ENCODE results near the gene TBC1D13. TPM values are rescaled to one million over a fixed set of nuclear protein-coding genes. Genes with fewer than 3 reads are reported as not detected.
"Not testable (repeated sequence)": the region's sequence is repeated elsewhere in the genome, so short reads cannot be mapped to it uniquely, and the experiment has no call there.

Gene TBC1D13
- total RNA-seq, 1 experiment from 2014 or later, result 39.9 TPM

DNA sequence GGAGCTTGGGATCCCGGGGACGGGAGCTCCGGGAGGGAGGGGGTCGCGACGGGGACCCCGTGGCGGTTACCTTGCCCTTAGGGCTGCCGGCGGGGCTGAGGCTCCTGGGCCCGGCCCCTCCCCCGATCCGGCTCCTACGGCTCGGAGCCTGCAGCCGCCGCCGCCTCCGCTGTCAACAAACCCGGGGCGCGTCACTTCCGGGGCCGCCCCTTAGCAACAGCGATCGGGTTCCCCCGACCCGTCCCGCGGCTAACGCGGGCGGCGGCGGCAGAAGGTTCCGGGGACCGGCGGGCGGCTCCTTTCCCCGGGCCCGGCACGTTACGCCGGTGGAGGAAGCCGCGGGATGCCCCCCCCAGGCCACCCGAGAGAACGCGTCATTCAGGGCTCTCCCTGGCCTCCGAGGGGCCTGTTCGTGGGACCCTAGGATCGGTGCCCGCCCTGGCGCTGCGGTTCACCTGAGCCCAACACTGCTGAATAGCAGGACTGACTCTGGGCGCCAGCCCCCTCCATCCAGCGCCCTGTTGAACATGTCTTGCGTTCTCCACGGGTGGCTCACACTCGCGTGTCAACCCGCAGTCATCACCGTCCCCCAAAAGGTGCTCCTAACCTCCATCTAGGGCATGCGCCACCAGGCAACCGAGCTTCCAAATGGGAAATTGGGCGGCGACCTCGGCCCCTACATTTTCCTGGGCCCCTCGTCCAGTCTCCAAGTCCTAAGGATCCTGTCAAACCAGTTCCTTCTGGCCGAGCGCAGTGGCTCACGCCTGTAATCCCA is 15.1 kb upstream of the TBC1D13 start, which contains the start of gene ZER1:
Gene ZER1 (minus strand): TSS at position 183 of the 775 bp plus-strand sequence. CDS start 16,362 bp downstream, outside the sequence.
- peaks cover 8% of the 10 kb centered on the region; the same call in 1 of the 2 replicates for H3K9me3 ChIP-seq
- Mint-ChIP-seq H3K27ac (ENCODE audit: unreplicated experiment) (peak within 1 kb of the TSS; percentile 90), H3K4me3 (ENCODE audit: unreplicated experiment) (peak within 1 kb of the TSS; percentile 97), H3K9me3 (ENCODE audit: unreplicated experiment) (peaks cover 12% of the 10 kb centered on the region), H3K27me3 (ENCODE audit: insufficient read depth, unreplicated experiment) (no peaks in the 10 kb centered on the region), H3K4me1 (ENCODE audit: low read depth, unreplicated experiment) (peaks cover 10% of the 10 kb centered on the region), H3K36me3 (ENCODE audit: insufficient read depth, unreplicated experiment) (peaks cover 18% of the 10 kb centered on the region)
- intact Hi-C loops (cut with micrococcal nuclease; ENCODE audit: unreplicated experiment), result loop anchor here (1.0 to 2.0 kb wide), 3 partner anchors 14 to 47 kb away; partner anchors contain the start of genes ENDOG and ZDHHC12
- POLR2A ChIA-PET, result no interaction called here
- H3K4me3 ChIP-seq (ENCODE audit: low read depth, low read length), result peak within 1 kb of the TSS; percentile 84
- H3K36me3 ChIP-seq (ENCODE audit: control insufficient read depth, insufficient read depth, low read length), result no peaks in the 10 kb centered on the region; the same call in 1 of the 2 replicates
- TSS peak; percentile 81 for BruUV-seq (replicated peaks)
- TF ChIP-seq, protein P1, sequence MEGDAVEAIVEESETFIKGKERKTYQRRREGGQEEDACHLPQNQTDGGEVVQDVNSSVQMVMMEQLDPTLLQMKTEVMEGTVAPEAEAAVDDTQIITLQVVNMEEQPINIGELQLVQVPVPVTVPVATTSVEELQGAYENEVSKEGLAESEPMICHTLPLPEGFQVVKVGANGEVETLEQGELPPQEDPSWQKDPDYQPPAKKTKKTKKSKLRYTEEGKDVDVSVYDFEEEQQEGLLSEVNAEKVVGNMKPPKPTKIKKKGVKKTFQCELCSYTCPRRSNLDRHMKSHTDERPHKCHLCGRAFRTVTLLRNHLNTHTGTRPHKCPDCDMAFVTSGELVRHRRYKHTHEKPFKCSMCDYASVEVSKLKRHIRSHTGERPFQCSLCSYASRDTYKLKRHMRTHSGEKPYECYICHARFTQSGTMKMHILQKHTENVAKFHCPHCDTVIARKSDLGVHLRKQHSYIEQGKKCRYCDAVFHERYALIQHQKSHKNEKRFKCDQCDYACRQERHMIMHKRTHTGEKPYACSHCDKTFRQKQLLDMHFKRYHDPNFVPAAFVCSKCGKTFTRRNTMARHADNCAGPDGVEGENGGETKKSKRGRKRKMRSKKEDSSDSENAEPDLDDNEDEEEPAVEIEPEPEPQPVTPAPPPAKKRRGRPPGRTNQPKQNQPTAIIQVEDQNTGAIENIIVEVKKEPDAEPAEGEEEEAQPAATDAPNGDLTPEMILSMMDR (IDR thresholded peaks at IDR 0.05; ENCODE audit: insufficient read depth in 1 of 2, low read depth in 1 of 2, low read length in 1 of 2, severe bottlenecking in 1 of 2, unreplicated experiment in 1 of 2), result no peak
- peaks cover 5% of the 10 kb centered on the region; the same call in 1 of the 2 replicates for H3K4me1 ChIP-seq
- CTCF ChIA-PET, result interaction anchor here (0.5 to 1.2 kb wide), 3 partner anchors 39 to 53 kb away, joined by 4 to 5 read pairs (median 4); partner anchors contain the start of gene ENDOG
- peak; percentile 92 to 96 for DNase-seq
- no peaks in the 10 kb centered on the region for H3K27me3 ChIP-seq (replicated peaks; ENCODE audit: control insufficient read depth, insufficient read depth, low read length)

DNA sequence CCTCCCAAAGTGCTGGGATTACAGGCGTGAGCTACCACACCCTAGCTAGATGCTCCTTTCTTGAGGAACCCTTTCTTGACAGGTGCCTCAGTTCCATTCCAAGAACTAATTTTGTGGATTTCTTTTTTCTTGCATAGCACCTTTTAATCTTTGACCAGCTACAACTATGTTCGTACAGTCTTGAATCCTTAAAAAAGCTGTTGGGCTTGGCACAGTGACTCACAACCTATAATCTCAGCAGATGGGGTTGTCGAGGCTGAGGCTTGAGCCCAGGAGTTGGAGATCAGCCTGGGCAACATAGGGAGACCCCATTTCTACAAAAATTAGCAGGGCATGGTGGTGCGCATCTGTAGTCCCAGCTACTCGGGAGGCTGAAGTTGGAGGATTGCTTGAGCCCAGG is 14.0 kb upstream of the TBC1D13 start:
- Mint-ChIP-seq H3K27ac (ENCODE audit: unreplicated experiment) (peak overlapping the region; percentile 90), H3K27me3 (ENCODE audit: insufficient read depth, unreplicated experiment) (no peaks in the 10 kb centered on the region), H3K4me3 (ENCODE audit: unreplicated experiment) (peak overlapping the region; percentile 97), H3K36me3 (ENCODE audit: insufficient read depth, unreplicated experiment) (peaks cover 18% of the 10 kb centered on the region), H3K4me1 (ENCODE audit: low read depth, unreplicated experiment) (peaks cover 10% of the 10 kb centered on the region), H3K9me3 (ENCODE audit: unreplicated experiment) (peaks cover 12% of the 10 kb centered on the region)
- intact Hi-C loops (cut with micrococcal nuclease; ENCODE audit: unreplicated experiment), result no loop called here
- DNase-seq, result no peak
- POLR2A ChIA-PET, result no interaction called here
- TF ChIP-seq, protein P1 (IDR thresholded peaks at IDR 0.05; ENCODE audit: insufficient read depth in 1 of 2, low read depth in 1 of 2, low read length in 1 of 2, severe bottlenecking in 1 of 2, unreplicated experiment in 1 of 2), result no peak
- CTCF ChIA-PET, result interaction anchor here (0.6 to 1.2 kb wide), 4 partner anchors 45 to 106 kb away, joined by 3 to 4 read pairs (median 4); partner anchors contain the start of genes ENDOG and SPOUT1
- Histone ChIP-seq H3K27me3 (replicated peaks; ENCODE audit: control insufficient read depth, insufficient read depth, low read length) (no peaks in the 10 kb centered on the region), H3K4me1 (peaks cover 5% of the 10 kb centered on the region; the same call in 1 of the 2 replicates), H3K4me3 (ENCODE audit: low read depth, low read length) (no peak overlapping the region), H3K9me3 (peaks cover 12% of the 10 kb centered on the region; the same call in 1 of the 2 replicates), H3K36me3 (ENCODE audit: control insufficient read depth, insufficient read depth, low read length) (no peaks in the 10 kb centered on the region; the same call in 1 of the 2 replicates)
- BruUV-seq (replicated peaks), result no TSS peak

DNA sequence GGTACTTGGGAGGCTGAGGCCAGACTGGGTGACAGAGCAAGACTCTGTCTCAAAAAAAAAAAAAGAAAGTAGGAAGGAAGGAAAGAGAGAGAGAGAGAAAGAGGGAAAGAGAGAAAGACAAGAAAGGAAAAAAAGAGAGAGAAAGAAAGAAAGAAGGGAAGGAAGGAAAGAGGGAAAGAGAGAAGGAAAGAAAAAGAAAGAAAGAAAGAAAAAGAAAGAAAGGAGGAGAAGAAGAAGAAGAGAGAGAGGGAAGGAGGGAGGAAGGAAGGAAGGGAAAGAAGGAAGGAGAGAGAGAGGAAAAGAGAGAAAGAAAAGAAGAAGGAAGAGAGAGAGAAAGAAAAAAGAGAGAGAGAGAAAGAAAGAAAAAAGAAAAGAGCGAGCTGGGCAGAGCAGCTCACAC is 12.2 kb upstream of the TBC1D13 start:
- Histone ChIP-seq H3K4me3 (ENCODE audit: low read depth, low read length) (no peak overlapping the region), H3K9me3 (peaks cover 12% of the 10 kb centered on the region), H3K4me1 (peaks cover 5% of the 10 kb centered on the region; the same call in 1 of the 2 replicates), H3K27me3 (replicated peaks; ENCODE audit: control insufficient read depth, insufficient read depth, low read length) (no peaks in the 10 kb centered on the region), H3K36me3 (ENCODE audit: control insufficient read depth, insufficient read depth, low read length) (no peaks in the 10 kb centered on the region; the same call in 1 of the 2 replicates)
- H3K36me3 Mint-ChIP-seq (ENCODE audit: insufficient read depth, unreplicated experiment), result peaks cover 22% of the 10 kb centered on the region
- ChIA-PET POLR2A (no interaction called here), CTCF (no interaction called here)
- intact Hi-C loops (cut with micrococcal nuclease; ENCODE audit: unreplicated experiment), result no loop called here
- H3K27ac Mint-ChIP-seq (ENCODE audit: unreplicated experiment), result no peak overlapping the region
- DNase-seq, result no peak
- peaks cover 12% of the 10 kb centered on the region for H3K9me3 Mint-ChIP-seq (ENCODE audit: unreplicated experiment)
- no TSS peak for BruUV-seq (replicated peaks)
- TF ChIP-seq, protein P1 (IDR thresholded peaks at IDR 0.05; ENCODE audit: insufficient read depth in 1 of 2, low read depth in 1 of 2, low read length in 1 of 2, severe bottlenecking in 1 of 2, unreplicated experiment in 1 of 2), result no peak
- H3K4me1 Mint-ChIP-seq (ENCODE audit: low read depth, unreplicated experiment), result peaks cover 10% of the 10 kb centered on the region
- H3K4me3 Mint-ChIP-seq (ENCODE audit: unreplicated experiment), result no peak overlapping the region
- no peaks in the 10 kb centered on the region for H3K27me3 Mint-ChIP-seq (ENCODE audit: insufficient read depth, unreplicated experiment)

DNA sequence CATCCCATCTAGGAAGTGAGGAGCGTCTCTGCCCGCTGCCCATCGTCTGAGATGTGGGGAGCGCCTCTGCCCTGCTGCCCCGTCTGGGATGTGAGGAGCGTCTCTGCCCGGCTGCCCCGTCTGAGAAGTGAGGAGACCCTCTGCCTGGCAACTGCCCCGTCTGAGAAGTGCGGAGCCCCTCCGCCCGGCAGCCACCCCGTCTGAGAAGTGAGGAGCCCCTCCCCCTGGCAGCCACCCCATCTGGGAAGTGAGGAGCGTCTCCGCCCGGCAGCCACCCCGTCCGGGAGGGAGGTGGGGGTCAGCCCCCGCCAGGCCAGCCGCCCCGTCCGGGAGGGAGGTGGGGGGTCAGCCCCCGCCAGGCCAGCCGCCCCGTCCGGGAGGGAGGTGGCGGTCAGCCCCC is 7.0 kb upstream of the TBC1D13 start:
- H3K27me3 ChIP-seq (replicated peaks; ENCODE audit: control insufficient read depth, insufficient read depth, low read length); H3K36me3 Mint-ChIP-seq (ENCODE audit: insufficient read depth, unreplicated experiment); H3K36me3 ChIP-seq (ENCODE audit: control insufficient read depth, insufficient read depth, low read length); BruUV-seq (replicated peaks); H3K4me1 Mint-ChIP-seq (ENCODE audit: low read depth, unreplicated experiment); H3K27me3 Mint-ChIP-seq (ENCODE audit: insufficient read depth, unreplicated experiment); H3K4me3 ChIP-seq (ENCODE audit: low read depth, low read length); intact Hi-C loops (cut with micrococcal nuclease; ENCODE audit: unreplicated experiment); H3K4me1 ChIP-seq; DNase-seq; POLR2A ChIA-PET; H3K4me3 Mint-ChIP-seq (ENCODE audit: unreplicated experiment); H3K27ac Mint-ChIP-seq (ENCODE audit: unreplicated experiment); CTCF ChIA-PET: not testable (repeated sequence)
- H3K9me3 Mint-ChIP-seq (ENCODE audit: unreplicated experiment), result peaks cover 13% of the 10 kb centered on the region
- peaks cover 17% of the 10 kb centered on the region for H3K9me3 ChIP-seq

Data from Caco-2 (cell line).